Activated B cell treated with CpG ODN at 0.5 μM for 24 hours (primary cell): ENCODE results near the gene PHLPP1. TPM values are rescaled to one million over a fixed set of nuclear protein-coding genes. Genes with fewer than 3 reads are reported as not detected.

ENCODE experiments used
- ATAC-seq: fragments of 200-7000 bp; cut with Tn5 transposase; one replicate; pipeline ENCODE4 v1.10.0; 2021; ENCODE audit warnings: low read depth, mild to moderate bottlenecking, moderate library complexity
- CTCF ChIA-PET: fragments of 350-600 bp; sonication (Branson Sonifier 250); formaldehyde crosslinking; loops from one replicate; lab custom pipeline; 2021; ENCODE audit warnings: antibody characterized with exemption; lab: Charles Lee
- POLR2A ChIA-PET: fragments of 350-600 bp; sonication (Branson Sonifier 250); formaldehyde crosslinking; loops from one replicate; lab custom pipeline; 2021; ENCODE audit warnings: antibody characterized with exemption; lab: Charles Lee
- DNase-seq: peaks from one replicate; pipeline ENCODE4 v3.0.0; 2022
- H3K27ac Mint-ChIP-seq: one replicate; pipeline ENCODE4 v1.8.0; 2020; ENCODE audit warnings: mixed read lengths
- H3K27me3 Mint-ChIP-seq: one replicate; pipeline ENCODE4 v1.8.0; 2021; ENCODE audit warnings: mixed read lengths
- H3K36me3 Mint-ChIP-seq: one replicate; pipeline ENCODE4 v1.8.0; 2021; ENCODE audit warnings: low read depth, mixed read lengths
- H3K4me1 Mint-ChIP-seq: one replicate; pipeline ENCODE4 v1.8.0; 2021; ENCODE audit warnings: mixed read lengths
- H3K4me3 Mint-ChIP-seq: one replicate; pipeline ENCODE4 v1.8.0; 2020; ENCODE audit warnings: mild to moderate bottlenecking, mixed read lengths
- H3K9me3 Mint-ChIP-seq: one replicate; pipeline ENCODE4 v1.8.0; 2020; ENCODE audit warnings: mixed read lengths
- intact Hi-C: fragments of 100-400 bp; cut with micrococcal nuclease; formaldehyde crosslinking; loops from one replicate; pipeline ENCODE4 v1.15.1; 2024
- total RNA-seq: library from RNA; stranded (reverse); gene quantifications from 2 replicates; pipeline ENCODE4 v1.2.3, GENCODE V29; 2022
- TF ChIP-seq, protein P1 (sequence below): fragments of 200-600 bp; IDR thresholded peaks from one replicate; pipeline ENCODE4 v1.8.0; 2022; ENCODE audit warnings: antibody characterized with exemption, mild to moderate bottlenecking

PHLPP1 gene
- total RNA-seq, 1 donor from 2014 or later, result 16.1 TPM

GRCh38 chr18:62870643-62871042, 155.3 kb downstream of the PHLPP1 start:
- H3K27ac Mint-ChIP-seq, result no peak overlapping the region
- ChIA-PET CTCF (no interaction called here), POLR2A (no interaction called here)
- H3K36me3 Mint-ChIP-seq, result peaks cover 2% of the 10 kb centered on the region
- no peaks in the 10 kb centered on the region for H3K27me3 Mint-ChIP-seq
- no peak for DNase-seq
- TF ChIP-seq, protein P1, sequence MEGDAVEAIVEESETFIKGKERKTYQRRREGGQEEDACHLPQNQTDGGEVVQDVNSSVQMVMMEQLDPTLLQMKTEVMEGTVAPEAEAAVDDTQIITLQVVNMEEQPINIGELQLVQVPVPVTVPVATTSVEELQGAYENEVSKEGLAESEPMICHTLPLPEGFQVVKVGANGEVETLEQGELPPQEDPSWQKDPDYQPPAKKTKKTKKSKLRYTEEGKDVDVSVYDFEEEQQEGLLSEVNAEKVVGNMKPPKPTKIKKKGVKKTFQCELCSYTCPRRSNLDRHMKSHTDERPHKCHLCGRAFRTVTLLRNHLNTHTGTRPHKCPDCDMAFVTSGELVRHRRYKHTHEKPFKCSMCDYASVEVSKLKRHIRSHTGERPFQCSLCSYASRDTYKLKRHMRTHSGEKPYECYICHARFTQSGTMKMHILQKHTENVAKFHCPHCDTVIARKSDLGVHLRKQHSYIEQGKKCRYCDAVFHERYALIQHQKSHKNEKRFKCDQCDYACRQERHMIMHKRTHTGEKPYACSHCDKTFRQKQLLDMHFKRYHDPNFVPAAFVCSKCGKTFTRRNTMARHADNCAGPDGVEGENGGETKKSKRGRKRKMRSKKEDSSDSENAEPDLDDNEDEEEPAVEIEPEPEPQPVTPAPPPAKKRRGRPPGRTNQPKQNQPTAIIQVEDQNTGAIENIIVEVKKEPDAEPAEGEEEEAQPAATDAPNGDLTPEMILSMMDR, result no peak
- no peak for ATAC-seq
- H3K4me1 Mint-ChIP-seq, result peaks cover 15% of the 10 kb centered on the region
- H3K4me3 Mint-ChIP-seq, result no peak overlapping the region
- intact Hi-C loops, result no loop called here
- no peaks in the 10 kb centered on the region for H3K9me3 Mint-ChIP-seq

DNA sequence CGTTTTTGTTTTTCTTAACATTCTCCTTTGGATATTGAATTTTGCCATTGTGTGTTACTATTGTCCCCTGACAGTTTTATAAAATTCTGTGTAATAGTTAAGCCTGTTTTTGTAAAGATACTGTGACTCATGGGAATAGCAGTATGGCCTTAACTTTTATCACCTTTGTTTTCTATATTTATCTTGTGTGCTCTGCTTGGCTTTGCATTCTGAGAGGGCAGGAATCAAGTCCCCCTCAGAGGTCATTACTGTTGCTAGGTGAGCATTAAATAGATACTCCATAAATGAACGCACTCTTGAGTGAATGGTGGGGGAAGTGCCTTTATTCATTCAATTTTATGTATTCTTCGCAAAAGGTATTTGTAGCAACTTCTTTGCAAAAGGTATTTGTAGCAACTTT, 160.0 kb downstream of the PHLPP1 start:
- CTCF ChIA-PET, result no interaction called here
- no peak for DNase-seq
- POLR2A ChIA-PET, result no interaction called here
- H3K9me3 Mint-ChIP-seq, result no peaks in the 10 kb centered on the region
- peaks cover 3% of the 10 kb centered on the region for H3K4me1 Mint-ChIP-seq
- no peak overlapping the region for H3K27ac Mint-ChIP-seq
- intact Hi-C loops, result no loop called here
- no peaks in the 10 kb centered on the region for H3K27me3 Mint-ChIP-seq
- TF ChIP-seq, protein P1, result no peak
- no peak overlapping the region for H3K4me3 Mint-ChIP-seq
- ATAC-seq, result no peak
- H3K36me3 Mint-ChIP-seq, result no peaks in the 10 kb centered on the region

DNA sequence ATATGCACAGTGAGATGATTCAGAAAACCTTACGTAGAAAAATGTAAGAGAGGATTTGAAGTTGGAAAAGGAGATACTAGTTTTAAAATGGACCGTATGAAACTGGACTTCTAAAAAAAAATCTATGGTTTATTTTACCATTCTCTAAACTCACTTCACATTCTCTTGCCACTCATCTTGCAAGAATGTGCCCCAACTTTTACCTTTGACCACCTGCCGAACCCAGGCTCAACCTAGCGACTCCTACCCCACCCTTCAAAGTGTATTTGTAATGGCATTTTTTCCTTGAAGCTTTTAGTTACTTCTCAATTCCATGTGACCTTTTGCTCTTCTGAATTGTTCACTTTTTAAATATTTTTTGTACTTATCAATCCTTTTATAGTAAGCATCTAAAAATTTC, 160.8 kb downstream of the PHLPP1 start:
- no peak for ATAC-seq
- intact Hi-C loops, result no loop called here
- Mint-ChIP-seq H3K4me1 (peaks cover 2% of the 10 kb centered on the region), H3K27ac (no peak overlapping the region), H3K4me3 (no peak overlapping the region), H3K9me3 (no peaks in the 10 kb centered on the region), H3K36me3 (no peaks in the 10 kb centered on the region), H3K27me3 (no peaks in the 10 kb centered on the region)
- no peak for DNase-seq
- ChIA-PET CTCF (no interaction called here), POLR2A (no interaction called here)
- TF ChIP-seq, protein P1, result no peak

- Mint-ChIP-seq H3K4me3 (no peak overlapping the region), H3K9me3 (no peaks in the 10 kb centered on the region), H3K4me1 (peaks cover 2% of the 10 kb centered on the region), H3K27me3 (no peaks in the 10 kb centered on the region), H3K36me3 (no peaks in the 10 kb centered on the region), H3K27ac (no peak overlapping the region)
- CTCF ChIA-PET, result no interaction called here
- intact Hi-C loops, result no loop called here
- ATAC-seq (no peak), DNase-seq (no peak)
- TF ChIP-seq, protein P1, result no peak
- POLR2A ChIA-PET, result no interaction called here
Measured at GRCh38 chr18:62876828-62877227, 161.5 kb downstream of the PHLPP1 start.

DNA sequence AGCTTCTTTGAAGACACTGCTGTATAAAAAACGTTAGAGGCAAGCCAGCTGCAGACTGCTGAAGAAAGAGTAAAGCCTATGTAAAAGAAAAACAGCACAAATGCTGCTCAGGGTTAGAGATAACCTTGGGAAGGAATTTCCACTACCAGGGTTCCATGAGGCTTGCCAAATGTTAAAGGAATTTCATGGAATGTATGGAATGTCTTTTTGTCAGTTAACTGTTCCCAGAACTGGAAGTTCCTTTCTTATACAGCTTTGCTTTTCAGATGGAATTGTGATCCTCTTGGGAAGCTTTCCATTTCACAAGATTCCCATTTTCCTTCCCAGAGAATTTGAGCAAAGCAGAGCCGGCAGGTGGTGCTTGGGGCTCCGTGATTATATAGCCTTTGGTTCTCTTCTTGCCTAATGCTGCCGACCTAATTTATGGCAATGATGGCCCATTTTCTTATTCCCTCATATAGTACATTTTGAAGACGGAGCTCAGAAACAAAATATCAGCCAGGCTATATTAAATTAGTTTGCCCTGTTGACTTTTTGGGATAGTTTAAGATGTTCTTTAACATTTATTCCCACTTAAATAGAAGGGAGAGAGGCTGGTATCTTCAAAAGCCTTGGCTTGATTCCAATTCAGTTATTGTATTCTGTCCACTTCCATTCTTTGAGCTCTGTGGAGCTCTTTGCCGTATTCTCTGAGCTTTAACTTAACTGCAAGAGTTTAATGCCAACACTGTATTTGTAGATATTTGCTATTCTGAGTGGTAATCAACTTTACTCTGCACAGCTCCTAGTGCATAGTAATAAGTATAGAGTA, 162.3 kb downstream of the PHLPP1 start:
- TF ChIP-seq, protein P1, result no peak
- POLR2A ChIA-PET, result no interaction called here
- Mint-ChIP-seq H3K4me1 (peaks cover 2% of the 10 kb centered on the region), H3K27ac (no peak overlapping the region), H3K4me3 (no peak overlapping the region), H3K9me3 (no peaks in the 10 kb centered on the region), H3K27me3 (no peaks in the 10 kb centered on the region), H3K36me3 (no peaks in the 10 kb centered on the region)
- intact Hi-C loops, result no loop called here
- ATAC-seq (no peak), DNase-seq (no peak)
- CTCF ChIA-PET, result no interaction called here
